Smooth muscle cell (in vitro differentiated cells): ENCODE results near the gene ELAVL2. TPM values are rescaled to one million over a fixed set of nuclear protein-coding genes. Genes with fewer than 3 reads are reported as not detected.

Experiments used
- DNase-seq: peaks from one replicate; lab custom pipeline; 2025; ENCODE audit not compliant: unreplicated experiment; lab: John Stamatoyannopoulos, UW
- H2AFZ ChIP-seq: fragments of 200-600 bp; sonication (generic); 2 replicates; pipeline ENCODE4 v1.6.0; 2016; ENCODE audit warnings: antibody characterized with exemption, low read depth, mild to moderate bottlenecking
- H3F3A ChIP-seq: fragments of 200-600 bp; sonication (generic); 2 replicates; pipeline ENCODE4 v1.6.0; 2017; ENCODE audit warnings: antibody characterized with exemption, low read depth
- H3K27ac ChIP-seq: fragments of 200-600 bp; sonication (generic); 2 replicates; pipeline ENCODE4 v1.5.1; 2016; ENCODE audit warnings: low read depth, mild to moderate bottlenecking
- H3K27me3 ChIP-seq: fragments of 200-600 bp; sonication (generic); 2 replicates; pipeline ENCODE4 v1.6.1; 2016; ENCODE audit warnings: low read depth, mild to moderate bottlenecking
- H3K36me3 ChIP-seq: fragments of 200-600 bp; sonication (generic); 2 replicates; pipeline ENCODE4 v1.5.1; 2016; ENCODE audit warnings: low read depth
- H3K4me1 ChIP-seq: fragments of 200-600 bp; sonication (generic); 2 replicates; pipeline ENCODE4 v1.5.1; 2016; ENCODE audit warnings: low read depth
- H3K4me2 ChIP-seq: fragments of 200-600 bp; sonication (generic); 2 replicates; pipeline ENCODE4 v1.6.0; 2016; ENCODE audit warnings: mild to moderate bottlenecking
- H3K4me3 ChIP-seq: fragments of 200-600 bp; sonication (generic); 2 replicates; pipeline ENCODE4 v1.5.1; 2016; ENCODE audit warnings: mild to moderate bottlenecking
- H3K79me2 ChIP-seq: fragments of 200-600 bp; sonication (generic); 2 replicates; pipeline ENCODE4 v1.6.0; 2016; ENCODE audit warnings: low read depth, mild to moderate bottlenecking
- H3K9ac ChIP-seq: fragments of 200-600 bp; sonication (generic); 2 replicates; pipeline ENCODE4 v1.6.0; 2016; ENCODE audit warnings: low read depth
- H3K9me3 ChIP-seq: fragments of 200-600 bp; sonication (generic); replicated peaks from 2 replicates; pipeline ENCODE4 v1.5.1; 2016; ENCODE audit warnings: low read depth
- H4K20me1 ChIP-seq: fragments of 200-600 bp; sonication (generic); 2 replicates; pipeline ENCODE4 v1.6.0; 2016; ENCODE audit warnings: low read depth
- WGBS: methylation state at CpG from one replicate; pipeline ENCODE4 v1.1.7; 2016; ENCODE audit warnings: low lambda C conversion rate; 5-methylcytosine and 5-hydroxymethylcytosine counted together
- polyA plus RNA-seq: library from polyadenylated mRNA; unstranded; fragments of >200 nt; fragmentation: Nextera tagmentation; extraction: Ambion mirVana; gene quantifications from 2 replicates; pipeline ENCODE4 v1.2.1, GENCODE V29; 2016
- total RNA-seq: library from RNA; depleted of rRNA; stranded (reverse); fragments of >200 nt; gene quantifications from 2 replicates; pipeline ENCODE4 v1.2.3, GENCODE V29; 2014
- TF ChIP-seq, protein P1 (sequence below): fragments of 200-600 bp; sonication (generic); IDR thresholded peaks from 2 replicates; pipeline ENCODE4 v1.5.1; 2017; ENCODE audit warnings: borderline replicate concordance, mild to moderate bottlenecking, antibody characterized with exemption; ENCODE audit not compliant: insufficient read depth, poor library complexity, severe bottlenecking

The ELAVL2 gene
- total and polyA plus RNA-seq, 2 experiments from 2014 or later, result 5.6 TPM; not detected in 1

DNA sequence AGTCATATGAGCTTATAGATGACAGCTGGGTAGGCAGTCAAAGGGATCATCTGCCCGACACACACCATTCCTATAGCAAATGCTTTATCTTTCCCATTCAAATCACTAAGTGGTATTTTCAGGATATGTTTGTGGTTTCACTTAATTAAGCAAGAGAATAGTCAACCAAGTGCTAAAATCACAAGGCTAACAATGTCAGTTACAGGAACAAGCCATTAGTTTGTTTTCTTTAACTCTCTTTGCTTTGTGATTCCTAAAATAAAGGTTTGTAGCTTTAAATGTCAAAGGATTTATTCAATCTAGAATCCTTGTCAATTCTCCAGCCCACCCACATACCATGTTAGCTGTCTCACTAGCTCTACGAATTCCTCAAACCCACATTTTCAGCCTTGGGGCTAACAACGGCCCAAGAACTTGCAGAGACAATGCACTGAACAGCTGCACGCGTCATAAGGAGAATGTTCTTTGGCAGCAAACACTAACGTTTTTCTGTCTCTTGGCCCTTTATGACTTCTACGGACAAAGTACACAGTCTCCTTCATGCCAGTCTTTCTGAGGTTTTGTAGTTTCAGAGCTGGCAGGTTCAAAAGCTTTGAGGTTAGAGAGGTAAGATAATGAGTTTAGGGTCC lies 56.6 kb downstream of the ELAVL2 start:
- Histone ChIP-seq H3F3A (no peaks in the 10 kb centered on the region), H4K20me1 (no peaks in the 10 kb centered on the region), H3K4me1 (peaks cover 20% of the 10 kb centered on the region), H3K79me2 (no peaks in the 10 kb centered on the region), H3K27ac (peak overlapping the region; percentile 44), H3K9me3 (no peaks in the 10 kb centered on the region), H3K4me2 (peak overlapping the region; percentile 69), H3K36me3 (no peaks in the 10 kb centered on the region), H3K27me3 (no peaks in the 10 kb centered on the region), H3K9ac (peak overlapping the region; percentile 13), H2AFZ (no peak overlapping the region), H3K4me3 (no peak overlapping the region)
- 20% methylated on average over 7 of the region's 7 CpGs for WGBS
- TF ChIP-seq, protein P1, sequence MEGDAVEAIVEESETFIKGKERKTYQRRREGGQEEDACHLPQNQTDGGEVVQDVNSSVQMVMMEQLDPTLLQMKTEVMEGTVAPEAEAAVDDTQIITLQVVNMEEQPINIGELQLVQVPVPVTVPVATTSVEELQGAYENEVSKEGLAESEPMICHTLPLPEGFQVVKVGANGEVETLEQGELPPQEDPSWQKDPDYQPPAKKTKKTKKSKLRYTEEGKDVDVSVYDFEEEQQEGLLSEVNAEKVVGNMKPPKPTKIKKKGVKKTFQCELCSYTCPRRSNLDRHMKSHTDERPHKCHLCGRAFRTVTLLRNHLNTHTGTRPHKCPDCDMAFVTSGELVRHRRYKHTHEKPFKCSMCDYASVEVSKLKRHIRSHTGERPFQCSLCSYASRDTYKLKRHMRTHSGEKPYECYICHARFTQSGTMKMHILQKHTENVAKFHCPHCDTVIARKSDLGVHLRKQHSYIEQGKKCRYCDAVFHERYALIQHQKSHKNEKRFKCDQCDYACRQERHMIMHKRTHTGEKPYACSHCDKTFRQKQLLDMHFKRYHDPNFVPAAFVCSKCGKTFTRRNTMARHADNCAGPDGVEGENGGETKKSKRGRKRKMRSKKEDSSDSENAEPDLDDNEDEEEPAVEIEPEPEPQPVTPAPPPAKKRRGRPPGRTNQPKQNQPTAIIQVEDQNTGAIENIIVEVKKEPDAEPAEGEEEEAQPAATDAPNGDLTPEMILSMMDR, result no peak
- DNase-seq, result no peak

DNA sequence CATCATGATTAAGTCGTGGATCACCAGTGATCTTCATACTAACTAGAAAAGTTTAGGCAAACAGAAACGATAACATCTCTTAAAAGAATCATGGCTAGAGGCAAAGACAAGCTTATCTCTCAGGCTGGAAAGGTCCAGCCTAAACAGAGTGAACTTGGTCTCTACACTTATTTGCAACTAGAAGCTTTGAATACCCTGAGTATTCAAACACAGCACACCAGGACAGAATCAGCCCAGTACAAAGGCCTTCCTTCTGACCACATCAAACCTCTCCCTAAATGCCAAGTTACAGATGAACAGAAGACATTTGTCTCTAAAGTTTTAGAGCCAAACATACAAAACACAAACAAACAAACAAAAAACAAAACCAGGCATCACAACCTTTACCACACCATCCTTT lies 57.2 kb downstream of the ELAVL2 start:
- Histone ChIP-seq H3K9me3 (no peaks in the 10 kb centered on the region), H3K9ac (peak overlapping the region; percentile 13), H4K20me1 (no peaks in the 10 kb centered on the region), H3F3A (no peaks in the 10 kb centered on the region), H3K27me3 (no peaks in the 10 kb centered on the region), H3K36me3 (no peaks in the 10 kb centered on the region), H2AFZ (no peak overlapping the region), H3K79me2 (no peaks in the 10 kb centered on the region), H3K27ac (peak overlapping the region; percentile 44), H3K4me1 (peaks cover 20% of the 10 kb centered on the region), H3K4me3 (no peak overlapping the region), H3K4me2 (peak overlapping the region; percentile 69)
- WGBS, result 56% methylated on average over 2 of the region's 2 CpGs
- DNase-seq, result no peak
- TF ChIP-seq, protein P1, result no peak

DNA sequence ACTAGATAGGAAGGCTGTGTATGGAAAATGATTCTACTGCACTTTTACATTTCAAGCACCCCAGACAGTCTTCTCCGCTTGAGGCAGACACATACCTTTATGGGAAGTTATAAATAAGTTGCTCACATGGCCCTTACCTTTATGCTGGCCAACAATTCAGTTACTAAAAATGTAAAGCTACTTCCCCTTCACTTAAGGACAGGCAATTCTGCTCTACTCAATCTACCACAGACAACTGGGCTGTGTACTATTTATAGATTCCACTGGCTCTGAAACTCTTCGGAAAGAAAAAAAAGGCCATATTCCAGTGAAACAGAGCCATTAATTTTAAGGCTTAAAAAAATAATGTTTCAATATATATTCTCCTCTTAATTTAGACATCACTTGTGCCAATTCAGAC lies 59.4 kb downstream of the ELAVL2 start:
- DNase-seq, result no peak
- H3K9me3 ChIP-seq, result no peaks in the 10 kb centered on the region
- H3K79me2 ChIP-seq, result no peaks in the 10 kb centered on the region
- no peaks in the 10 kb centered on the region for H3K36me3 ChIP-seq
- H3K4me2 ChIP-seq, result no peak overlapping the region
- TF ChIP-seq, protein P1, result no peak
- no peak overlapping the region for H3K27ac ChIP-seq
- no peak overlapping the region for H3K4me3 ChIP-seq
- no peaks in the 10 kb centered on the region for H4K20me1 ChIP-seq
- H3K4me1 ChIP-seq, result peaks cover 11% of the 10 kb centered on the region
- H3K9ac ChIP-seq, result no peak overlapping the region
- WGBS, result 64% methylated on average over 2 of the region's 2 CpGs
- no peak overlapping the region for H2AFZ ChIP-seq
- no peaks in the 10 kb centered on the region for H3K27me3 ChIP-seq
- H3F3A ChIP-seq, result no peaks in the 10 kb centered on the region

DNA sequence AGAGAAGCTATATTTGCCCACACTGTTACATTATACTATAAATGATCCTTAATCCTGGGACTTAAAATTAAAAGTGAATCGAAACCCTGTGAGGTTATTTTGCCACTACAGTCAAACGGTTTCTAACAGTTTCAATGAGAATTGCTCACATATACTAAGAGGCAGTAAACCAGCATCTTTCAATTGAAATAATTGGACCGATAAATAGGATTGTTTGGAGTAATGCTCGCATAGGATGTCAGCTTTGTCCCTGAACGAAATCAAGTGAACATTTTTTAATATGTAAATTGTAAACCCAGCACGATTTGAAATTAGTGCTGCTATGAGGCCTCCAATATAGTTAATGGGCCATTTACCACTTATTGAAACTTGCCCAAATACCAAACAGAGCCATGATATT lies 60.5 kb downstream of the ELAVL2 start:
- no peak overlapping the region for H3K9ac ChIP-seq
- no peaks in the 10 kb centered on the region for H3K79me2 ChIP-seq
- H3F3A ChIP-seq, result no peaks in the 10 kb centered on the region
- DNase-seq, result no peak
- H3K4me3 ChIP-seq, result no peak overlapping the region
- H3K36me3 ChIP-seq, result no peaks in the 10 kb centered on the region
- H3K27me3 ChIP-seq, result no peaks in the 10 kb centered on the region
- H3K27ac ChIP-seq, result no peak overlapping the region
- TF ChIP-seq, protein P1, result no peak
- H3K9me3 ChIP-seq, result no peaks in the 10 kb centered on the region
- 89% methylated on average over 6 of the region's 6 CpGs for WGBS
- no peaks in the 10 kb centered on the region for H4K20me1 ChIP-seq
- H3K4me2 ChIP-seq, result no peak overlapping the region
- H3K4me1 ChIP-seq, result peaks cover 8% of the 10 kb centered on the region
- no peak overlapping the region for H2AFZ ChIP-seq
